ENCODE data around the gene SP4.

Gene SP4

DNA sequence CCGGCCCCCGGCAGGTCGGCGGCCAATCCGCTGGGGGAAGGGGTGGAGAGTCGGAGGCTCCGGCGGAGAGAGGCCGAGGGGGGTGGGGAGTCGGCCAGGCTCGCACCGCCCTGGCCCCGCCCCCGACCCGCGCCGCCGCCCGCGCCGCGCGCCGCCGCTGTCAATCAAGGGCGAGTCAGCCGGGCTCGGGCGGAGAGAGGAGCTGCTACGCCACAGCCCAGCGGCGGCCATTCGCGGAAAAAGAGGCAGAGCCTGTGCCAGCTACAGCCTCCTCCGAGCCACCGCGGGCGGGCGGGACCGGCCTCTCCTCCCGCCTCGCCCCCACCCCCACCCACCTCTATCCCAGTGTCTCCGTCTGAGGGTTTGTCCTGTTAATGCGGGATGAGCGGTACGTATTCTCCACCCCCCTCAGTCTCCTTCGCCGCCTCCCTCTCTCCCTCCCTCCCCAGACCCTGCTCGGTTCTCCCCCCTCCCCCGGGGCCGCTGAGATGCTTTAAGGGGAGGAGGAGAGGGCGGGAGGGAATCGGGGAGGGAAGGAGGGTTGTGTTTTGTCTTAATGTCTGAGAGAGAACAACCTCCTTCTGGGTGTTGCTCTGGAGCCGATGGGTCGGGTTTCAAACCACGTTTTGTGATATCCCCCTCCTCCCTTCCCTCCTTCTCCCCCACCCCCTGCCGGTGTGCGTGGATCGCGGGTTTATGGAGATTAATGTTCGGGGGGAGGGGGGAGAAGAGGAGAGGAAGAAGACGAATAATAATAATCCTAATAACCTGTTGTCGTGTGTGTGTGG lies at the start of gene SP4:
SP4 (plus strand) TSS at position 213 of the 788 bp plus-strand sequence; CDS start at position 382, 169 bp downstream.
- ATAC-seq: peak; percentile 74 to 80

DNA sequence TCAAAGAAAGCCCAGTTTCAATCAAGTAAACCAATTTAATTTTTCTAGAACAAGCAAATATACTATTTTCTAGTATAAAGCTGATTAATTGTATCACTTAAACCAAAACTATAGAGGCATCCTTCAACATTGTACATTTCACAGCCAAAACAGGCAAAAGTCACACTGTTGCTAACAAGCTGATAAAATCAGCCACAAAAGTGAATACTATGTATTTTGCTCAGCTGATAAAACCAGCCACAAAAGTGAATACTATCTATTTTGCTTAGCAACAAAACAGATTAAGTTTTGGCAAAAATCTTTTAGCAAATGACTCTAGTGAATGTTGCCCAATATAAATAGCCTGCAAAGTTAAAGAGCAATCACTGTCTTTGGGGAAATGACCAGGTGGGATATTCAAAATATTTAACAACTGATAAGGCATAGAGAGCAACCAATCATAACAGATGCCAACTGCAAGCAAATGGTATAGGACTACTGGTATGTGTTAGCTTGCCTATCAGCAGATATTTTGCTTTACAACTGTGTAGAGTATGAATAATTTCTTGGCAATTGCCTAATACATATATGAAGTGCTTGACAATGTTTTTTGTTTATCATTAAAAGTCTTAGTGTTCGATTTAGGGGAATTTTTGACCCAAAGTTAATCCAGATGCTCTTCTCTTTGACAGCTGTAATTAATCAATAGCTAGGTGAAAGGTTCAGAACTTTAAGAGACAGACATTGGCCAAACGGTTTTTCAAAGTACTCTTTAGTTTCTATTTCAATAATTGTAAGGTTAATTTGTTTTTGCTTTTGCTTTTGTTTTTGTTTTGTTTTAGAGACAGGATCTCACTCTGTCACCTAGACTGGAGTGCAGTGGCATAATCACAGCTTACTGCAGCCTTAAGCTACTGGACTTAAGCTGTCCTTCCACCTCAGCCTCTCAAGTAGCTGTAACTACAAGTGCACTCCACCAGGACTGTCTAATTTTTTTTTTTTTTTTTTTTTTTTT lies 44.4 kb upstream of the SP4 start:
- peak; percentile 46 to 58 for ATAC-seq

DNA sequence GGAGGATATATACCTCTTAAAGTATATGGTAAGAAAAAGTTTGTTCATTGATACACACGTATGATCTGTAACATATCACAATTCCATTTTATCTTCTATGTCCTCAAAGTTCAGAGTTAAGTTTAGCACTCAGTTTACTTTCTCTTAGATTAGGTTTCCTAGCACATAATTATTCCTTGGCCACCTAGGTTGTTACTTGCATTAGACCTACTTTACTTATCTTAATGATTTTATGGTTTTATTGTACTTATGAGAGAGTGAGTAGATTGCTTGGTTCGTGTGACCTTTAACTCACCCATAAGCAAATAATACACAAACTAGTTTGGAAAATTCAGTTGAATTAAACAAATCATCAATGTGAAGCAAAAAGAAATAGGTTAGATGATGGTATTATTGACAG lies 33.9 kb upstream of the SP4 start:
- no peak for ATAC-seq

DNA sequence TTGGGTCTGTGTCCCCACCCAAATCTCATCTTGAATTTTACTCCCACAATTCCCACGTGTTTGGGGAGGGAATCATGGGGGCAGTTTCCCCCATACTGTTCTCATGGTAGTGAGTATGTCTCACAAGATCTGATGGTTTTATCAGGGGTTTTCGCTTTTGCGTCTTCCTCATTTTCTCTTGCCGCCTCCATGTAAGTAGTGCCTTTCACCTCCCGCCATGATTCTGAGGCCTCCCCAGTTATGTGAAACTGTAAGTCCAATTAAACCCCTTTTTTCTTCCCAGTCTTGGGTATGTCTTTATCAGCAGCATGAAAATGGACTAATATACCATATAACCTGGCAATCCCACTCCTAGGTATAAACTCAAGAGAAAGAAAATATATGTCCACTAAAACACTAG lies 25.9 kb upstream of the SP4 start:
- ATAC-seq: no peak

DNA sequence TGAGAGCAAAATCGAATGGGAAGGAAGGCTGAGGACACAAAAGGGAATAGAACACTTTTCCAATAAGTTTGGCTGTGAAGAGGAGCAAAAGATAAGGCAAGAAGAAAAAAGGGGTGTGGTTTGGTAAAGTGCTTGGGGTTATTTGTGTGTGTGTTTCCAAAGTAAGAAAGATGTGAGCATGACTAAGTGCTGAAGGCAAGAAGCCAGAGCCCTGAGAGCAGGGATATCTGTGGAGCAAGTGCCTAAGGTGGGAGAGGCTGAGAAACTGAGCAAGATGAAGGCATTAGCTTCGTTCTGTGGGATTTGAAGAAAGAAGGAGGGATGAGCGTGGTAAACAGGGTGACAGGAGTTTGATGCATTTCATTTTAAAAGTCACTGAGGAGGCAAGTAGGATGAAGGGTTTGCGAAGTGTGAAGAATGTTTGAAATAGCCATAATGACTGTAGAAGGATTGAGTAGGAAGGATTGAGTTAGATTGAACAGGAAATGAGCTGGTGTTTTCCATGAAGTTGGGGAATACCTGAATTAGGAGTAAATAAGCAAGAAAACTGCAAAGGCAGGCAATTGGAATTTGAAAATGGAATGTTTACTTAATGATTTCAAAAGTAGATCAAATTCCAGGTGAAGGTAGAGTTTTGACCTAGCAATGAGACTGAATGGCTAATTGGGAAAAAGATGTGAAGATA lies 19.9 kb upstream of the SP4 start:
- ATAC-seq: no peak

DNA sequence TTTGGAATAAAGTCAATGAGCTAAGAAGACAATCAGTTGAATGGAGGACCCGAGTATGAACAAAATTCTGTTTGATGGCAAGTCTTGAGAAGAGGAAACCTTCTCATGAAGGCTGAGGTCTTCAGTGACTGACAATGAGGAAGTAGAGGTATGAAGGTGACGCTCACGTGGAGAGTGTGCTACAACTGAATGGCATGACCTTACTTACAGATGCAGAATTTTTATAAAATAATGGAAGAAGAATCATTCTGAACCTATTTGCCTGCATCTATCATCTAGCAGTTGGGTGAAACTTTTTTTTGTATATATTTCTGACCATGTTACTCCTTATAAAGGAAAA lies 19.4 kb upstream of the SP4 start:
- ATAC-seq: no peak

DNA sequence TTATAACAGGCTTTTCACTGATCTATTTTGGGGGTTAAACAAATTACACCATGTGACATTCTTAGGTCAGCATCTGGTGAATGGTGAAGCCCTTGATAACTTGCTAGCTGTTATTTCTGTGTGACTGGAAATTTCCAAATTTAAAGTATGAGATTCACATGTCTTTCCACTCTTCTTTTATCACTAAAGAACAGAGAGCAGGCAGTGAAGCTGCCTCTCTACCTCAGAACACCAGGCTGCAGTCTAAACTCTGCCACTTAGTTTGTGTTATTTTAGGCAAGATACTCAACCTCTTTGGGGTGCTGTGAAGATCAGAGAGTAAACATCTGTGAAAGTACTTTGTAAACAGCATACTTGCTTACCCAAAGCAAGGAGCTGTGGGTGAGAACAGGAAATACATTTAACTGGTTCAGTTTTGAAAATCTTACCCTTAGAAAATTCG lies 15.5 kb upstream of the SP4 start:
- ATAC-seq: no peak

DNA sequence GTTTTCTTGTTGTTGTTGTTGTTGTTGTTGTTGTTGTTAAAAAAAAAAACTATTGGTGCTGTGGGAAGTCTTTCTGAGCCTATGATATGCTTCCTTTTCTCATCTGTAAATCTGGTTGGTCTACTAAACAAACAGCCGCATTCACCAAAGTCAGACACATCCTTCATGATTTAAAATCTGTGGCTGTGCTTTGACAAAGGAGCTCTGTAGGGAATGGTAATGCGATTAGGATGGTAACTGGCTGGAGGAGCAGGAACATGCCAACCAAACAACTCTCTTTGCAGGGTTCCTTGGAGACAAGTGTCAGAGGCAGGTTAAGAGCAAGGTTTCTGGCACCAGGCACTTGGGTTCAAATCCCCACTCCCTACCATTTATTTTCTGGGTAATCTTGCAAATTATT lies 14.9 kb upstream of the SP4 start:
- no peak for ATAC-seq

DNA sequence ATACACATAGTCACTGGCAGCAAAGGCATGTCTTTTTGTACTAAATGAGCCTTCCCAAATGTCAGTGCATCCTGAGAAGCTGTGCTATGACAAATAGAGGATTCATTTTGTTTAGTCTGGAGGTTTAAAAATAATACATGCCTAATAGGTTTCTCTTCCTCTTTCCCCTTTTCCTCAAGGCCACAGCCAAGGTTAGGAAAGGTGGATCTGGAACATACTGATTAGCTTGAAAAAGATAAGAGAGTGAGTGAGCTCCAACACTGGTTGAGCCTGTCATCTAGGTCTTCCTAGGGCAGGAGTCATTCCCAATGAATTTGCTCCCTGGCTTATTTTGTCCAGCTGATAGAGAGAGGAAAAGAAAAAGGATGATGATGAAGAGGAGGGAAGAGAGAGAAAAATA lies 14.4 kb upstream of the SP4 start:
- ATAC-seq: no peak

DNA sequence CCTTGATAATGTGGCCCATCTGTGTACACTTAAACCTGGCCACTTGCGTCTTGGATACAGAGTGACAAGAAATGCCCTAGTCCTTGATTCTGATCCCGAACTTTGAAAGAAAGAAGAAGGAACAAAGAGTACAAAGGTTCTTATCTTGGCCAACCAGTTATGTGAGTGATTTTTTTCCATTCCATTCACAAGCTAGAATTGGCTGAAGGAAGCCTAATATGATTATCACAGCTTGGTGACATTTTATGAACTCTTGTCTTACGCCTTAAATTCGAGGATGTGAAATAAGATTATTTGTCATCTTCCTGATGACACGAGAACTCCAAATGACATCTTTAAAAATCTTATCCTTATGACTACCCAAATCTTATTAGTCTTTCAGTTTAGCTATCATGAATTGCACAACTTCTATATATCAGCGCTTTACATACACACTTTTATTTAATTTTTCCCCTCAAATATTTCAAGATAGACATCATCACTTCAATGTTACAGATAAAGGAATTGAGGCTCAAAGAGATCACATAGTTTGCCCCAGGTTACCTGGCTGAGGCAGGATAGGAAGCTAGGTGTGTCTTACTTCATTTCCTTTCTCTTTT lies 13.0 kb upstream of the SP4 start:
- ATAC-seq: no peak

DNA sequence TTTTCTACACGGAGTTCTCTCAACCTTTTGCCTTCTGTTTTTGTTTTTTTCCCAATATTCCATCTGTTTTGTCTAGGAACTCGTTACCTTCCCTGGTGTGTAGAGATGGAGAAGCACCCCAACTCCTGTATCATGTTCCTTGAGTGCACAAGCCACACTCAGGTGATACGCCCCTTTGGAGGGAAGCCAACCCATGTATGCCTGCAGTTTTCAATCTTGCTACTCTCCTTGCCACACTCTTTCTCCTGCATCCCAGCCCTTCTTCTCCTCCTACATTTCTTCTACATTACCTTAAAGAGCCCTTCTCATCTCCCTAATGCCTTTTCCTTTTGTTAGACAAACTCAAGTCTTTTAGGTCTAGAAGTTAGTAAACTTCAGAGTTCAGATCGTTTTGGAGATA lies 10.2 kb upstream of the SP4 start:
- no peak for ATAC-seq

DNA sequence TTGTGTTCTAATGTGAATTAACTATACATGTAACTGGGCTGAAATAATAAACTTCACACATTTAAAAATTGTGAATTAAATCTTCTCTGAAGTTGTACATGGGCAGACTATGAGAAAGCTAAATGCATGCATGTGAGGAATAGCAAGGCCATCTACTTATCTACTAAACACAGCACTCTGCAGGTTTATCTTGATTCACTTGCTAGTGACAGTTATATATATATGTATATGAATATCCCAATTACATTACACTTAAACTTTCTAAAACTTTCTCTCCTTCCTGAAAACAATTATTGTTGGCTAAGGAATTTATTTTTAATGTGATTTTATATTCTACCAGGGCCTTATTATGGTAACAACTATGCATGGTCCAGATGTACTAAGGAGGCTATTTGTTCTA lies 5.1 kb upstream of the SP4 start:
- ATAC-seq: no peak

DNA sequence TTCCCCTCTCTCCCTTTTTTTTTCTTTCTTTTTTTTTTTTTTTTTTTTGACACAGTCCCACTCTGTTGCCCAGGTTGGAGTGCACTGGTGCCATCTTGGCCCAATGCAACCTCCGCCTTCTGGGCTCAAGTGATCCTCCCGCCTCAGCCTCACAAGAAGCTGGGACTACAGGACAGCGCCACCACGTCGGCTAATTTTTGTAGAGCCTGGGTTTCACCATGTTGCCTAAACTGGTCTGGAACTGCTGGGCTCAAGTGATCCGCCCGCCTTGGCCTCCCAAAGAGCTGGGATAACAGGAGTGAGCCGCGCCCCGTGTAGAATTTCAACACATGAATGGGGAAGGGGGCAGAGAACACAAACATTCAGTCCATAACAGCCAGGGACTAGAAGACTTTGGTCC lies 2.6 kb upstream of the SP4 start:
- ATAC-seq: no peak

DNA sequence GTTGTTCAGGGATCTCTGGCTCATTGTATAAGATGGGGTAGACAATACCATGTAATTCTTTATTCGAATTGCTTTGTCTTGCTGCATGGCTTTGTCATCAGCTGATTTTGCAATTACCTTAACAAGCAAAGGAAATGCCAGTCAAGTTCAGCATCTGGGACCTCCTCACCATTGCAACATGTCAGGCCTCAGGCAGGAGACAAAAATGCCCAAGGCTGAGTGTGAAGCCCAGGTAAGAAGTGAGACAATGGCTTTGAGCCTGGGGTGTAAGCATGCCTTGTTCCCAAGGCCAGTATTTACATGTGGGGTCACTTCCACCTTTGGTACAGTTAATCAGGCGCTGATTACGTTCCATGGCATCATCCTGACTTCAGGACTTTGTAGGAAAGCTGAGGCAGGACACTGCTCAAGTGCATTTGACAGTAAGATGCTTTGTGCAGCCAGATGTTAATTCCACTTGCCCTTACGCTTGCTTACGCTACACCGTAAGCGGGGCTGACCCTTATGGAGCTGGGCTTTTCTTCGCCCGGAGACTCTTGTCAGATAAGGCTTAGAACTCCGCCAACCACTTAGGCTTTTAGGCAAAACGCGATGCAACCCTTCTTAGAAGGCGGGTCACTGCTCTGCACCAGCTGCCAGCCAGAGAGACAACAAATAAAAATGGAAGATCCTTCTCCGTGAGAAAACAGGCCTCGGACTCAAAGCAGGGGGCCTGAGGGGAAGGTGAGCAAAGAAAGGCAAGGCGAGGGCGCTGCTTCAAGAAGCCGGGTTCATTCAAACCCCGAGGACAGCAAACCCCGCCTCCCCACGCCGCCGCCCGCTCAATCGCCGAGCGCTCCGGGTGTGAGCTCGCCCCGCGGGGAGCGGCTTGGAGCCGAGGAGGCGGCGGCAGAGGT lies 1.3 kb upstream of the SP4 start:
- ATAC-seq: no peak

DNA sequence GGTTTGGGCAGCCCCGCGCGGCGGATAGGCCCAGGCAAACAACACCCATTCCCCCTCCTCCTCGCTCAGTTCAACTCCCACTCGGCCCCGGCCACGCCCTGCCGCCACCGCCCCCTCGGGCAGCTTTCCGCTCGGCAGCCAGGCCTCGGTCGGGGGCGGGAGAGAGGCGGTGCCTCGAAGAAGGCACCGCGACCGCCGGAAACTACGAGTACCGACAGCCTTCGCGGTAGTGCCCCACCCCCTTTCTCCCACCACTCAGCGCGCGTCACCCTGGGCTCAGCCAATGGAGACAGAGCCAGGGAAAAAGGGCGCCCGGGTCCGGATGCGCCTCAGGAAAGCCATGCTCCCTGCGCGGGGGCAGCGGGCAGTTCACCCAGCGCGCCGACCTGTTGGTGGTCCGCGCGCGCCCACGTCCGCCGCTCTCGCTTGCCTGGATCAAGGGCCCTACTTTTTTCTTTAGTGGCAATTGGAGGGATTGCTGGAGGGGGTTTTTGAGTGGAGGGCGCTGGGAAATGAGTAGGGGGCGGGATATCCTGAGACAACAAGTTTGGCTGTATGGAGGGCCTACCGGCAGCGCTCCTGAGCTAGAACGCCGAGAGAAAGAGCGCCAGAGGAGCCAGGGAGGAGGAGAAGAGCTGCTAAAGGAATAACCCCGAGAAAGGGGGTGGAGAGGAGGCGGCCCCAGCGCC lies 557 bp upstream of the SP4 start:
- ATAC-seq: peak; percentile 75 to 82

DNA sequence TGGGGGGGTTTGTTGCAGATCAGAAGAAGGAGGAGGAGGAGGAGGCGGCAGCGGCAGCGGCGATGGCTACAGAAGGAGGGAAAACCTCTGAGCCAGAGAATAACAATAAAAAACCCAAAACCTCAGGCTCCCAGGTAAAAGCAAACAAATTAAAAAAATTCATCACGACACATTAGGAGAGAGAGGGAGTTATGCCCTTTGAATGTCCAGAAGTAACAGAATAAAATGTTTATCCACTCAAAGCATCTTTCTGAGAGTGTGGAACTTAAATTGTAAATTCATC lies 717 bp downstream of the SP4 start:
- no peak for ATAC-seq

DNA sequence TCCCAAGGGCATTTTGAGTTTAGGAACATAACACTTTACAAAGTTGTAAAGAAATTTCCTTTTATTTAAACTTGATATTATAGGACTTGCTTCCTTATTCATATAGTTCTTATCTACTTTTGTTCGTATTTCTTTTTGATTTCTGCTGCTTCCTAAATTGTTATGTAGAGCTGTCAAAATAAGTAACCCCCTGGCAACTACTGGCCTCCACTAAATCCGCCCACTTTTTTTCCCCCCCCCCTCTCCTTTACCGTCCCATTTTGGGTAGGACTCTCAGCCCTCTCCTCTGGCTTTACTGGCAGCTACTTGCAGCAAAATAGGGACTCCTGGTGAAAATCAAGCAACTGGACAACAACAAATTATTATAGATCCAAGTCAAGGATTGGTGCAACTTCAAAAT lies 1.1 kb downstream of the SP4 start:
- ATAC-seq: no peak

DNA sequence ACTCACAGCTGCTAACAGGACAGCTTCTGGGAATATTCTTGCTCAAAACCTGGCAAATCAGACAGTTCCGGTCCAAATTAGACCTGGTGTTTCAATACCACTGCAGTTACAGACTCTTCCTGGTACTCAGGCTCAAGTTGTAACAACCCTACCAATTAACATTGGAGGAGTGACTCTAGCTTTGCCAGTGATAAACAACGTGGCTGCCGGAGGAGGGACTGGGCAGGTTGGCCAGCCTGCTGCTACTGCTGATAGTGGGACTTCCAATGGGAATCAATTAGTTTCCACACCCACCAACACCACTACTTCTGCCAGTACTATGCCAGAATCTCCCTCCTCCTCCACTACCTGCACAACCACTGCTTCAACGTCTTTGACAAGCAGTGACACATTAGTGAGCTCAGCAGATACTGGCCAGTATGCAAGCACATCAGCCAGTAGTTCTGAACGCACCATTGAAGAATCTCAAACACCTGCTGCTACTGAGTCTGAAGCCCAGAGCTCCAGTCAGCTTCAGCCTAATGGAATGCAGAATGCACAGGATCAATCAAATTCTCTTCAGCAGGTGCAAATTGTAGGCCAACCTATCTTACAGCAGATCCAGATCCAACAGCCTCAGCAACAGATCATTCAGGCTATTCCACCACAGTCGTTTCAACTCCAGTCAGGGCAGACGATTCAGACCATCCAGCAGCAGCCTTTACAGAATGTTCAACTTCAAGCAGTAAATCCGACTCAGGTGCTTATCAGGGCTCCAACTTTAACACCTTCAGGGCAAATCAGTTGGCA lies 2.1 kb downstream of the SP4 start:
- ATAC-seq: no peak

DNA sequence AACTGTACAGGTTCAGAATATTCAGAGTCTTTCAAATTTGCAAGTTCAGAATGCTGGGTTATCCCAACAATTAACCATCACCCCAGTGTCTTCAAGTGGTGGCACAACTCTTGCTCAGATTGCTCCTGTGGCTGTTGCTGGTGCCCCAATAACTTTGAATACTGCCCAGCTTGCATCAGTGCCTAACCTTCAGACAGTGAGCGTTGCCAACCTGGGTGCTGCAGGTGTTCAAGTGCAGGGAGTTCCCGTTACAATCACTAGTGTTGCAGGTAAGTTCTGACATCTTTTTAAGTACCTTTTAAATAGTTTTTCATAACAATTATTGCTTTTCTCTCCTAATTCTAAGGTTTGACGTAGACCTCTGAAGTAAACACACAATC lies 2.7 kb downstream of the SP4 start:
- no peak for ATAC-seq

DNA sequence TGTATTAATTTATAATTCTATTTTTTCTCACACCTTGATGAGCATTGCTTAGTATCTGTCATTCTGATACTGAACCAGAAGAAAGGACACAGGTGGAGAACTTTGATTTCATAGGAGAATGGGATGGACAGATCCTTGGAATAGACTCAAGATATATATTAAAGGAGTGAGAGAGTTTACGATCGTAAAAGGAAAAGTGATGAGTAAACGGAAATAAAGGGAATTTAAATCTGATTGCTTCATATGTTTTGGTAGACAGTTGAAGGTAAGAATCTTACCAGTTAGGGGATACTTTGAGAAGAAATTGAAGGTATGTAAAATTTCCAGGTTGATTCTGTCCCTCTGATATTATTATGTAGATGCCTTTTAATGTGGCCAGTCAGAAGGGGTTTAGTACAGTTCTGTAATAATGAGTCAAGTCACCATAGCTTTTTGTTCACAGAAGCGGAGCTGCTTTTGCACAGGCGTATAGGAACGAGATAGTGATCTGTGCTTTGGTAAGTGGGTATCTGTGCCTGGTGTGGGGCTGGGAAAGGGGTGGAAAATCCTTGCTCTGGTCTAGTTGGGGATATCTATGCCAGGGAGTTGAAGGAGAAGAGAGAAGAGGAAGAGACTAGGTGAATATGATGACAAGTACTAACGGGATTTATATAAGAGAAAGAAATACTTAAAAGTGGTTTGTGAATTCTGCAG lies 15.4 kb downstream of the SP4 start:
- no peak for ATAC-seq
